B cell (primary cell): ENCODE measurements around the gene CCDC116. TPM values are rescaled to one million over a fixed set of nuclear protein-coding genes. Genes with fewer than 3 reads are reported as not detected.
"Not testable (repeated sequence)": the region's sequence is repeated elsewhere in the genome, so short reads cannot be mapped to it uniquely, and the experiment has no call there.

ENCODE experiments used
- ATAC-seq: fragments of 200-7000 bp; cut with Tn5 transposase; one replicate; pipeline ENCODE4 v1.10.0; 2021; ENCODE audit warnings: low read depth, mild to moderate bottlenecking, moderate number of reproducible peaks, moderate library complexity
- CTCF ChIA-PET: fragments of 350-600 bp; sonication (Branson Sonifier 250); formaldehyde crosslinking; loops from one replicate; lab custom pipeline; 2021; ENCODE audit warnings: antibody characterized with exemption, inconsistent platforms; lab: Charles Lee
- POLR2A ChIA-PET: fragments of 350-600 bp; sonication (Branson Sonifier 250); formaldehyde crosslinking; loops from one replicate; lab custom pipeline; 2021; ENCODE audit warnings: antibody characterized with exemption; lab: Charles Lee
- DNase-seq: peaks from one replicate; pipeline ENCODE4 v3.0.0; 2013
- H2AFZ ChIP-seq: 2 replicates; pipeline ENCODE4 v1.6.1; 2012; ENCODE audit warnings: mild to moderate bottlenecking, low read depth, low read length; ENCODE audit not compliant: insufficient read depth, poor library complexity, severe bottlenecking
- H3K27ac ChIP-seq, 2 donors: 1 replicate in 1 of 2; 2 replicates in 1 of 2; pipeline ENCODE4 v1.5.1; 2012 to 2013; ENCODE audit warnings: low read length in 2 of 2, mild to moderate bottlenecking in 2 of 2, moderate library complexity in 1 of 2
- H3K27me3 ChIP-seq, 4 experiments: fragments of 200-600 bp in 1 of 4; sonication (generic) in 1 of 4; replicated peaks in 1 of 4; 1 replicate in 2 of 4; 2 replicates in 2 of 4; pipeline versions ENCODE4 v1.6.1 to v1.7.0; 2013 to 2016; ENCODE audit warnings: low read length in 3 of 4, mild to moderate bottlenecking in 2 of 4, mixed read lengths in 1 of 4, moderate library complexity in 1 of 4; ENCODE audit not compliant: insufficient read depth in 4 of 4, control insufficient read depth in 3 of 4; ENCODE audit errors: control extremely low read depth in 1 of 4
- H3K36me3 ChIP-seq, 2 experiments: replicated peaks in 1 of 2; 1 replicate in 1 of 2; 2 replicates in 1 of 2; pipeline versions ENCODE4 v1.6.1 to v1.7.1; 2013; ENCODE audit warnings: low read length in 1 of 2; ENCODE audit not compliant: insufficient read depth in 2 of 2, control insufficient read depth in 1 of 2; ENCODE audit errors: control extremely low read depth in 1 of 2, extremely low read depth in 1 of 2
- H3K4me1 ChIP-seq, 2 donors: fragments of 200-600 bp in 1 of 2; sonication (generic) in 1 of 2; 1 replicate in 1 of 2; 2 replicates in 1 of 2; pipeline versions ENCODE4 v1.5.1 to v1.6.1; 2013 to 2017; ENCODE audit warnings: low read length in 2 of 2; ENCODE audit not compliant: control insufficient read depth in 2 of 2, insufficient read depth in 2 of 2
- H3K4me2 ChIP-seq: replicated peaks from 2 replicates; pipeline ENCODE3; 2012; ENCODE audit warnings: mild to moderate bottlenecking, low read depth, low read length; ENCODE audit not compliant: poor library complexity, severe bottlenecking
- H3K4me3 ChIP-seq, 5 experiments: fragments of 200-600 bp in 1 of 5; sonication (generic) in 1 of 5; 1 replicate in 3 of 5; 2 replicates in 2 of 5; pipeline versions ENCODE4 v1.5.1 to v1.7.0; 2011 to 2016; ENCODE audit warnings: low read length in 4 of 5, mild to moderate bottlenecking in 4 of 5, low read depth in 2 of 5, control low read depth in 1 of 5, moderate library complexity in 1 of 5; ENCODE audit not compliant: insufficient read depth in 1 of 5; ENCODE audit errors: control extremely low read depth in 1 of 5, extremely low read depth in 1 of 5
- H3K79me2 ChIP-seq: fragments of 200-600 bp; sonication (generic); one replicate; pipeline ENCODE4 v1.6.0; 2016; ENCODE audit warnings: low read length; ENCODE audit not compliant: control insufficient read depth, insufficient read depth
- H3K9ac ChIP-seq: fragments of 200-600 bp; sonication (generic); 2 replicates; pipeline ENCODE4 v1.6.1; 2017; ENCODE audit warnings: mild to moderate bottlenecking, low read length, moderate library complexity
- H3K9me3 ChIP-seq, 3 donors: one replicate each; pipeline versions ENCODE4 v1.6.1 to v1.7.1; 2013; ENCODE audit warnings: low read length in 2 of 3; ENCODE audit not compliant: control insufficient read depth in 2 of 3, insufficient read depth in 1 of 3; ENCODE audit errors: control extremely low read depth in 1 of 3
- H4K20me1 ChIP-seq: 2 replicates; pipeline ENCODE4 v1.6.0; 2012; ENCODE audit warnings: mild to moderate bottlenecking, low read length; ENCODE audit not compliant: insufficient read depth, control insufficient read depth, poor library complexity, severe bottlenecking
- H3K27ac Mint-ChIP-seq: one replicate; pipeline ENCODE4 v1.8.0; 2021; ENCODE audit warnings: mixed read lengths
- H3K27me3 Mint-ChIP-seq: one replicate; pipeline ENCODE4 v1.8.0; 2021; ENCODE audit warnings: mixed read lengths
- H3K4me1 Mint-ChIP-seq: one replicate; pipeline ENCODE4 v1.8.0; 2021; ENCODE audit warnings: mixed read lengths
- H3K4me3 Mint-ChIP-seq: one replicate; pipeline ENCODE4 v1.8.0; 2021; ENCODE audit warnings: mixed read lengths
- H3K9me3 Mint-ChIP-seq: one replicate; pipeline ENCODE4 v1.8.0; 2022; ENCODE audit warnings: mixed read lengths; ENCODE audit not compliant: insufficient read depth
- CTCF ChIP-seq: fragments of 200-600 bp; IDR thresholded peaks from one replicate; pipeline ENCODE4 v1.8.0; 2022; ENCODE audit warnings: antibody characterized with exemption, mild to moderate bottlenecking
- EZH2 ChIP-seq: IDR thresholded peaks from 2 replicates; pipeline ENCODE4 v1.6.1; 2012; ENCODE audit warnings: borderline replicate concordance, low read depth, mild to moderate bottlenecking, moderate library complexity, low read length; ENCODE audit not compliant: insufficient read depth, poor library complexity, severe bottlenecking
- WGBS: methylation state at CpG from one replicate; pipeline ENCODE4 v1.1.5; 2013; ENCODE audit warnings: missing lambda C conversion rate; ENCODE audit not compliant: insufficient coverage; 5-methylcytosine and 5-hydroxymethylcytosine counted together
- intact Hi-C: fragments of 100-400 bp; cut with micrococcal nuclease; formaldehyde crosslinking; loops from one replicate; pipeline ENCODE4 v1.10.0; 2022
- polyA plus RNA-seq: library from polyadenylated mRNA; depleted of rRNA; stranded (reverse); fragments of >200 nt; gene quantifications from 2 replicates; pipeline ENCODE4 v1.2.3, GENCODE V29; 2012
- total RNA-seq, 2 donors: library from RNA; stranded (reverse); fragments of 120-200 nt in 1 of 2; gene quantifications; 1 replicate in 1 of 2; 2 replicates in 1 of 2; pipeline versions ENCODE4 v1.2.3 to v1.2.4, GENCODE V29; 2013 to 2022

Gene CCDC116
- total and polyA plus RNA-seq, 2 donors (not counting 1 experiment from before 2014, with no cell fraction given): 0.52 to 0.55 TPM

- H3K9me3 Mint-ChIP-seq, ATAC-seq, H3K9ac ChIP-seq, H3K4me2 ChIP-seq, H3K4me1 ChIP-seq, POLR2A ChIA-PET, H3K4me3 ChIP-seq, H3K27me3 ChIP-seq, H3K27me3 Mint-ChIP-seq, H3K4me1 Mint-ChIP-seq, H2AFZ ChIP-seq, H3K4me3 Mint-ChIP-seq, H3K27ac ChIP-seq, H3K27ac Mint-ChIP-seq, H3K9me3 ChIP-seq, intact Hi-C loops, DNase-seq: not testable (repeated sequence)
- Histone ChIP-seq H3K36me3 (peaks cover 0 to 52% of the 10 kb centered on the region in 2 experiments), H3K79me2 (peaks cover 15% of the 10 kb centered on the region), H4K20me1 (peaks cover 19% of the 10 kb centered on the region)
- WGBS: 90% methylated on average over 2 of the region's 12 CpGs
- CTCF ChIA-PET: interaction anchor here (0.8 kb wide), 1 partner anchor 1576 kb away, joined by 3 read pairs; no protein-coding TSS in a partner anchor
These were observed 46.3 kb downstream of the CCDC116 start for GRCh38 chr22:21678842-21679241.

- H3K27me3 Mint-ChIP-seq: no peaks in the 10 kb centered on the region
- DNase-seq (no peak), ATAC-seq (no peak)
- WGBS: 100% methylated on average over 2 of the region's 4 CpGs
- Histone ChIP-seq H3K36me3 (peaks cover 0 to 48% of the 10 kb centered on the region in 2 experiments), H3K27me3 (no peaks in the 10 kb centered on the region), H4K20me1 (peaks cover 14% of the 10 kb centered on the region), H3K27ac (no peak overlapping the region), H3K79me2 (peaks cover 15% of the 10 kb centered on the region), H3K4me3 (no peak overlapping the region), H3K4me1 (no peaks in the 10 kb centered on the region), H3K4me2 (no peak overlapping the region), H2AFZ (no peak overlapping the region), H3K9ac (no peak overlapping the region), H3K9me3 (no peaks in the 10 kb centered on the region)
- H3K4me1 Mint-ChIP-seq: no peaks in the 10 kb centered on the region
- no peak overlapping the region for H3K4me3 Mint-ChIP-seq
- TF ChIP-seq EZH2 (no peak), CTCF (no peak)
- H3K27ac Mint-ChIP-seq: no peak overlapping the region
- ChIA-PET POLR2A (no interaction called here), CTCF (interaction anchor here (0.8 kb wide), 1 partner anchor 1575 kb away, joined by 3 read pairs; no protein-coding TSS in a partner anchor)
- H3K9me3 Mint-ChIP-seq: no peaks in the 10 kb centered on the region
- intact Hi-C loops: no loop called here
These were observed 46.8 kb downstream of the CCDC116 start for GRCh38 chr22:21679383-21679782.
